ENCODE results near the gene SYCE3. TPM values are rescaled to one million over a fixed set of nuclear protein-coding genes. Genes with fewer than 3 reads are reported as not detected.
"Not testable (repeated sequence)": the region's sequence is repeated elsewhere in the genome, so short reads cannot be mapped to it uniquely, and the experiment has no call there.

The SYCE3 gene
- total RNA-seq, 2 donors from 2014 or later, result not detected

GRCh38 chr22:50561401-50562358 is 1.0 kb downstream of the SYCE3 start:
- intact Hi-C loops (cut with DNase I), result no loop called here
- no peak for DNase-seq (ENCODE audit: low spot score)

GRCh38 chr22:50560034-50560433 is 2.7 kb downstream of the SYCE3 start:
- no peak for DNase-seq (ENCODE audit: low spot score)

DNA sequence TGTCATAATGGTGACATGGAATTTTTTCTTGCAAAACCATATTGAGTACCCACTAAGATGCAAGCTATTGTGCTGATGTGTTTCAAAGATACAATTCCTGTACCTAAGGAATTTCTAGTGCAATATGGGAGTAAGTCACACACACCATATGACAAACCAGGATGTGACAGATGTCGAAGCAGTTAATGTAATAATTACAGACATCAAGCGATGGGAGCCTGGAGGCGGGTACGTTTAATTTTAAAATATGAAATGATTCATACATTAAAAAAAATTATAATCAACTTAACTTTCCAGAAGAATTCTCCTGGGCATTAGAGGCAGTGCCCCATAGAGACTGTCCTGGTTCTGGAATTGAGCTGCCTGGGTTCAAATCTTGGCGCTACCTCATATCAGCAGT is 6.0 kb downstream of the SYCE3 start:
- DNase-seq (ENCODE audit: low spot score), result no peak
- intact Hi-C loops (cut with DNase I), result no loop called here

More at GRCh38 chr22:50560034-50560433, 2.7 kb downstream of the SYCE3 start:
- intact Hi-C loops (cut with DNase I), result no loop called here

DNA sequence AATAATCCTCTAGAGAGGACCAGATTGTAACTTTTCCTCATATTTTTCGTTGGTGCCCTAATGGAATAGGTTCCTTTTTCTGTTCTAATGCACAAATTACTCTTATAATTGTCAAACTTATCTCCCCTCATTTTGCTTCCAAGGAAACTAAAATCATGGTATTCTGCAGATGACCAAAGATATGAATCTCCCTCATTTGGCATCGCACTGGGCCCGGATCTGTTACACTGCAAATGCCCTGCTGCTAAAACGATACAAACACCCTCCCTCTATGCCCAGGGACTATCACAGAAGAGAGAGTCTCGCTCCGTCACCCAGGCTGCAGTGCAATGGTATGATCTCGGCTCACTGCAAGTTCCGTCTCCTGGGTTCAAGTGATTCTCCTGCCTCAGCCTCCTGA is 9.4 kb downstream of the SYCE3 start:
- intact Hi-C loops (cut with DNase I), result no loop called here
- no peak for DNase-seq (ENCODE audit: low spot score)

GRCh38 chr22:50551160-50551752 is 11.5 kb downstream of the SYCE3 start:
- intact Hi-C loops (cut with DNase I), result no loop called here
- no peak for DNase-seq (ENCODE audit: low spot score)

GRCh38 chr22:50550395-50550794 is 12.3 kb downstream of the SYCE3 start:
- intact Hi-C loops (cut with DNase I), result no loop called here
- DNase-seq (ENCODE audit: low spot score), result no peak

- intact Hi-C loops (cut with DNase I), result no loop called here
- no peak for DNase-seq (ENCODE audit: low spot score)
Measured at GRCh38 chr22:50548921-50549790, 13.6 kb downstream of the SYCE3 start.

- no peak for DNase-seq (ENCODE audit: low spot score)
- intact Hi-C loops (cut with DNase I), result no loop called here
Measured at GRCh38 chr22:50548040-50548920, 14.4 kb downstream of the SYCE3 start.

DNA sequence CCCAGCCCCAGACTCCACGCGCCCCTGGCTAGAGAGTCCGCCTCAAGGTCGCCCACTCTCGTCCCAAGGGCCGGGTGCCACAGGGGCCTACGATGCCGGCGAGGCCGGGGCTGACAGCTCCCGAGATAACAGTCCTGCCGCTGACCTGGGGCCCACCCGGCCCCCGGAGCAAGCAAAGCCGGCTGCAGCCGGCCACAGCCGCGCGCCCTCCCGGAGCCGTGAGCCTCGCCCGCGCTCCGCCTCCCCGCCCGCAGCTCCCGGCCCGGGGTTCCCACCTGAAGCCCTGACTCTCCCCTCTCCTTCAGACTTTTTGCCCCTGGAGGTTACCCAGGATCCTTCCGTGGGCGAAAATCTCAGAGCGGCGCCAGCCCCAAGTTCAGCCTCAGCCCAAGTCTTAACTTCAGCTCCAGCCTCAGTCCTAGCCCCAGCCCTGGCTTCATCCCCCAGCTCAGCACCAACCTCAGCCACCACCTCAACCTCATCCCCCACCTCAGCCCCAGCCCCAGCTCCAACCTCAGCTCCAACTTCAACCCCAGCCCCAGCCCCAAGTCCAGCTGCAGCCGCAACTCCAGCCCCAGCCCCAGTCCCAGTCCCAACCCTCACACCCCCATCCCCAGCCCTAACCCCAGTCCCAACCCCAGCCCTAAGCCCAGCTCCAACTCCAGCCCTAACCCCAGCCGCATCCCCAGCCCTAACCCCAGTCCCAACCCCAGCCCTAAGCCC is 15.3 kb downstream of the SYCE3 start:
- intact Hi-C loops (cut with DNase I), result no loop called here
- no peak for DNase-seq (ENCODE audit: low spot score)

DNA sequence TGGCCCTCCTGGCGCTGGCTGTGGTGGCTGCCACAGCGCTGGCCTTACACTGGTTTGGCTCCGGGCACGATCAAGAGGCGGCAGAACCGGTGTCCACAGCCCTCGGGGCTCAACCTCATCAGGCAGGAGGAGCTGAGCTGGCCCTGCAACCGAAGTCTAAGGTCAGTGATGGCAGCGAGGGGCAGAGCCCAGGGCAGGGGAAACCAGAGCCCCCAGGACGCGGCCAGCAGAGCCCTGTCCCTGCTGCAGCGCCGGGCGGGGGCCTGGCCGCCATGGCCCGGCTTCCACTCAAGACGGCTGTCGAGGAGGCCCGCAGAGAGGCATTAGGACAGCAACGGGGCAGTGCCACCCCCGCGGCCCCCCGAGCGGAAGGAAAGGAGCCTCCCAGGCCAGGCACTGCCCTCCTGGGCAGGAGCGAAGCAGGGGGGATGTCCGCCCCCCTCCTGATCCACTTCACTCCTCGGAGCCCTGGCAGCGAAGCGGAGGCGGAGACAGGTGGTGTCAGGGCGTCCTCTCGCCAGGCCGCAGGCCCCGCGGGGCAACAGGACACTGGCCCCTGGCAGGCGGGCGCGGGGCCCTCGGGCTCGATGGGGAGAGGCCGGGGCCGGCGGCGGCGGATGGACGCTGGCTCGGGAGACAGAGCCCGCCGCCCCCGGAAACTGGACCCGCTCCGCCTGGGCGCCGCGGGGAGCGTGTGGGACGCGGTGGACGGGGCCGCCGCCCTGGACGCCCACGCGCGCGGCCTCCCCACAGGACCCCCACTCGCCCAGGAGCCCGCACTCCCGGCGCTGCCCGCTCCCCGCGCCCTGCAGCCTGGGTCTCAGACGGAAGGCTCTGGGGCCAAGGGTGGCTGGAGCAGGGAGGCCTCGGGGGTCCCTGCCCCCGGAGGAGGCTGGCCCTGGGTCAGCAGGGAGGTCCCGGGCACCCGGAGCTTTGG is 16.1 kb downstream of the SYCE3 start:
- intact Hi-C loops (cut with DNase I), result no loop called here
- DNase-seq (ENCODE audit: low spot score), result no peak

GRCh38 chr22:50545522-50546325 is 17.0 kb downstream of the SYCE3 start, which contains the start of gene KLHDC7B:
Gene KLHDC7B (plus strand): TSS chr22:50545899. CDS start chr22:50546244, 345 bp downstream.
- no peak for DNase-seq (ENCODE audit: low spot score)
- intact Hi-C loops (cut with DNase I), result no loop called here

DNA sequence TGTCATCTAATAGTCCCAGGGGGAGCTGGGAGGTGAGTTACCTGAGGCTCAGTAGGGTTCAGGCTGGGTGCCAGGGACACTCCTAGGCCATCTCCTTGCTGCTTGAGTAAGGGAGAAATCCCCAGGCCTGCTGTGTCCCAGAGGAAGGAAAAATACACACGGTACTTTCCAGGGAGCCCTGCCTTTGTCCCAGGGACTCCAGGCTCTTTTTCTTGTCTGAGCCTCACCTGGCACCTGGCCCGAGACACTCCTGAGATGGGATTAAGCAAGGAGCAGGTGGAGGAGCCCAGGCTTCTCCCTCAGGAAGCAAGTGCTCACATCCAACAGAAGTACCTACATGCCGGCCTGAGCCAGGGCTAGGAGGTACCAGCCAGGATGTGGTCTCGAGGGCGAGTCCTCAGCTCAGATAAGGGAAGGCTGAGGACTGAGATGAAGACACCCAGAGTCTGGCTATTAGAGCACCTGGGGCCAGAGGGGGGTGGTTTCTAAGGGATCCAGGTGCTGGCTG is 17.9 kb downstream of the SYCE3 start:
- DNase-seq (ENCODE audit: low spot score), result no peak
- intact Hi-C loops (cut with DNase I), result no loop called here

GRCh38 chr22:50544078-50544745 is 18.5 kb downstream of the SYCE3 start:
- intact Hi-C loops (cut with DNase I), result no loop called here
- peak; percentile 93 for DNase-seq (ENCODE audit: low spot score)

GRCh38 chr22:50542416-50542927 is 20.2 kb downstream of the SYCE3 start:
- intact Hi-C loops (cut with DNase I), result no loop called here
- peak; percentile 87 for DNase-seq (ENCODE audit: low spot score)

- intact Hi-C loops (cut with DNase I), result not testable (repeated sequence)
- DNase-seq (ENCODE audit: low spot score), result peak; percentile 83
Measured at GRCh38 chr22:50541667-50542026, 21.1 kb downstream of the SYCE3 start.

Data from posterior vena cava (tissue), 2 donors.